Esophagus muscularis mucosa (tissue), 3 donors: ENCODE measurements around the gene CRY2.

Experiments
- POLR2A ChIP-seq: fragments of 450-650 bp; IDR thresholded peaks from one replicate; pipeline ENCODE4 v1.6.1; 2017; ENCODE audit warnings: antibody characterized with exemption, moderate library complexity, mild to moderate bottlenecking, low read depth
- POLR2AphosphoS5 ChIP-seq, 2 donors: sonication (generic); formaldehyde crosslinking; IDR thresholded peaks; one replicate each; pipeline ENCODE4 v1.6.1; 2017; ENCODE audit warnings: antibody characterized with exemption in 2 of 2
- TF ChIP-seq, protein P1 (sequence below), 3 experiments: fragments of 200-600 bp in 2 of 3; fragments of 450-650 bp in 1 of 3; sonication (generic) in 2 of 3; IDR thresholded peaks; one replicate each; pipeline ENCODE4 v1.5.1; 2017 to 2019; ENCODE audit warnings: antibody characterized with exemption in 3 of 3, mild to moderate bottlenecking in 2 of 3, moderate library complexity in 1 of 3

DNA sequence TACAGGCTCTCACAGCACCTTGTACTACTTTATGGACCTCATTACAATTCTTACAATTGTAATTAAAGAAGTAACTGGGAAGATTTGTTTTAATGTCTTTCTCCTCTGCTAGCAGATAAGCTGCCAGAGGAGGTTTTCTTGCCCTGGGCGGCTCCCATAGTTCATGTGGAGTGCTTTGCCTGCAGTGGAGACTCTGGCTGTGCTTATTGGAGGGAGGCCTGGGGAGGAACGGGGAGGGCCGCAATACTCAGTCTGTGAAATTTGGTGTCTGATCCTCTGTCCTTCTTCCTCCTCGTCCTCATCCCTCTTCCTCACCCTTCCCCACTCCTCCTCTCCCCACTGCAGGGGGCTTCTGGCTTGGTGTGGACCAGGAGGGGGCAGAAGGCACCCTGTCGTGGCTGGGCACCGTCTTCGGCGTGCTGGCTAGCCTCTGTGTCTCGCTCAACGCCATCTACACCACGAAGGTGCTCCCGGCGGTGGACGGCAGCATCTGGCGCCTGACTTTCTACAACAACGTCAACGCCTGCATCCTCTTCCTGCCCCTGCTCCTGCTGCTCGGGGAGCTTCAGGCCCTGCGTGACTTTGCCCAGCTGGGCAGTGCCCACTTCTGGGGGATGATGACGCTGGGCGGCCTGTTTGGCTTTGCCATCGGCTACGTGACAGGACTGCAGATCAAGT, 36.7 kb upstream of the CRY2 start:
- TF ChIP-seq, protein P1, sequence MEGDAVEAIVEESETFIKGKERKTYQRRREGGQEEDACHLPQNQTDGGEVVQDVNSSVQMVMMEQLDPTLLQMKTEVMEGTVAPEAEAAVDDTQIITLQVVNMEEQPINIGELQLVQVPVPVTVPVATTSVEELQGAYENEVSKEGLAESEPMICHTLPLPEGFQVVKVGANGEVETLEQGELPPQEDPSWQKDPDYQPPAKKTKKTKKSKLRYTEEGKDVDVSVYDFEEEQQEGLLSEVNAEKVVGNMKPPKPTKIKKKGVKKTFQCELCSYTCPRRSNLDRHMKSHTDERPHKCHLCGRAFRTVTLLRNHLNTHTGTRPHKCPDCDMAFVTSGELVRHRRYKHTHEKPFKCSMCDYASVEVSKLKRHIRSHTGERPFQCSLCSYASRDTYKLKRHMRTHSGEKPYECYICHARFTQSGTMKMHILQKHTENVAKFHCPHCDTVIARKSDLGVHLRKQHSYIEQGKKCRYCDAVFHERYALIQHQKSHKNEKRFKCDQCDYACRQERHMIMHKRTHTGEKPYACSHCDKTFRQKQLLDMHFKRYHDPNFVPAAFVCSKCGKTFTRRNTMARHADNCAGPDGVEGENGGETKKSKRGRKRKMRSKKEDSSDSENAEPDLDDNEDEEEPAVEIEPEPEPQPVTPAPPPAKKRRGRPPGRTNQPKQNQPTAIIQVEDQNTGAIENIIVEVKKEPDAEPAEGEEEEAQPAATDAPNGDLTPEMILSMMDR (IDR thresholded peaks at IDR 0.05) = no peak
- TF ChIP-seq POLR2AphosphoS5 (IDR thresholded peaks at IDR 0.05) (no peak), POLR2A (no peak)
